GM18508 (cell line): ENCODE measurements around the gene VAC14.

Source experiments
- ATAC-seq: cut with Tn5 transposase; IDR thresholded peaks from one replicate; pipeline ENCODE4 v1.9.1; 2021; ENCODE audit warnings: moderate number of reproducible peaks; ENCODE audit not compliant: insufficient read depth, unreplicated experiment

VAC14 gene

DNA sequence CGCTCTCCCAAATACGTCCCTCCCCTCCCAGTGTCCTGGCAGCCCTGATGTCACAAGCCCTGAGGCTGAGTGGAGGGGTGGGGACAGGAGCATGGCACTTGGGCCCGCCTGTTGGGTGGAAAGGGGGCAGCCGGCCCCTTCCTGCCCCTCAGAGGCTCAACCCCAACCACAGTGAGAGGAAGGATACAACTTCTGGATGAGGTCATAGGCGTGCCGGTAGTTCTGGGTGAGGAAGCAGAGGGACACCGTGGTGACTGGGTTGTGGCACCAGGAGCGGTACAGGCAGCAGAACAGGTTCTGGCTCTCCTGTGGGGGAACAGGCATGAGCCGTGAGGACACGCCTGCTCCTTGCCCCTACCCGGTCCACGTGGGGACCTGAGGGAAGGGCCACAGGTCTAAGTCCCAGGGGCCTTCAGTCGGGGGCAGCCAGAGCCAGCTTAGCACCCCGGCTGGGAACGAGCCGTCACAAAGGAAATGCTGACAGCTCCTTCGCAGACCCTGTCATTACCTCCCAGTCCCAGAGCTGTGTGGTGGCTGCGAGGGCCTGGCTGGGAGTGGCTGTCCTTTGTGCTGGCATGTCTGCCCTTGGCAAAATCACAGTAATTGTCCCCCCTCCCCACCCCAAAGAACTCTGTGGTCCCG lies 103.9 kb downstream of the VAC14 start:
- no peak for ATAC-seq

DNA sequence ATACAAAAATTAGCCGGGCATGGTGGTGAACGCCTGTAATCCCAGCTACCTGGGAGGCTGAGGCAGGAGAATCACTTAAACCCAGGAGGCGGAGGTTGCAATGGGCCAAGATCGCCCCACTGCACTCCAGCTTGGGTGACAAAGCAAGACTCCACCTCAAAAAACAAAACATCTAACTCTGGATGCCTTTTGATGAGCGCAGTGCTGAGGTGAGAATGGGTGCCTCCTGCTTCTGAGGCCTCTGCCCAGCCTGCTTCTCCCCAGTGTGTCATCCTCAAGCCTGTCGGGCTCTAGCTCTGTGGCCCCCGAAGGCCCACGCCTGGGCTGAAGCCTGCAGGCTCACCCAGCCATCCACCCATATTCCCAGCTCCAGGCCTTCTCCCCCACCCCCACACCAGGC lies 104.6 kb downstream of the VAC14 start:
- ATAC-seq = no peak

DNA sequence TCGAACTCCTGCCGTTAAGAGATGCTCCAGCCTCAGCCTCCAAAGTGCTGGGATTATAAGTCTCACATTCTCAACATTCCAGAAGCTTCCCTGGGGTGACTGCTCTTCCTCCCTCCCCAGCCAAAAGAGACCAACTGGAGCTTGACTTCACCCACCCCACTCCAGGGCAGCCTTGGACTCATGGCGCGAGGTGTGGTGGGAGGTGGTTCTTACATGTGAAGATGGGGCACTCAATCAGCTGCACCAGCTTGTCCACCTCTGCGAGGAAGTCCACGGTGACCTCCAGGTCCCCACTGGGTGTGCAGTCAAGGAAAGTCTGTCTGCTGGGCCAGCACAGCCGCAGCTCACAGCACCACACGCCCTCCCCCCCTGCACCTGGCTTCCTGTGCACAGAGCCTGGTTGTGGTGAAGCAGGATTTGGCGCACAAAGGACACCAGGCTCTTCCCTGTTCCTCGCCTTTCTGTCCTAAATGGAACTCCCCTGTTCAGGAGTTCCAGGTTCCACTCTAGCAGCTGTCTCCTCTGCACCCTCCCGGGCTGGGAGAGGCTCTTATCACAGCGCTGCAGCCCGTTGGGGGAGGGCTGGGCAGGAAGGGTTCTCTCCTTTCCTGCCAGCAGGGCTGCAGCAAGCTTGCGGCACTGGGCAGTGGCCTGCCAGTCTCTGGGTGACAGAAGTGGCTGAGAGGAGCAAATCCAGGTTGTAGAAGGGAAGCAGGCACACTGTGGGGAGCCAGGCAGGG lies 105.5 kb downstream of the VAC14 start:
- no peak for ATAC-seq

DNA sequence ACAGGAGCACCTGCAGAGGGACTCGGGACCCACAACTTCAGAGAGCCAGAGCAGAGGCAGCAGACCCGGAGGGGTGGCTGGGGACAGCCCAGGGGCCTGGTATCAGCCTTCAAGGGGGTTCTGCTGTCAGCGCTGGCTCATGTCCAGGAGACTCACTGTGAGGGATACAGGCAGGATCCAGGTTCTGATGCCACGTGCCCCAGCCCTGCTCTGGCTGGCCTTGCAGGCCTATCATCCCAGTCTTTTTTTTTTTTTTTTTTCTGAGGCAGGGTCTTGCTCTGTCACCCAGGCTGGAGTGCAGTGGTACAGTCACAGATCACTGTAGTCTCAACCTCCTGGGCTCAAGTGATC lies 106.1 kb downstream of the VAC14 start:
- no peak for ATAC-seq

DNA sequence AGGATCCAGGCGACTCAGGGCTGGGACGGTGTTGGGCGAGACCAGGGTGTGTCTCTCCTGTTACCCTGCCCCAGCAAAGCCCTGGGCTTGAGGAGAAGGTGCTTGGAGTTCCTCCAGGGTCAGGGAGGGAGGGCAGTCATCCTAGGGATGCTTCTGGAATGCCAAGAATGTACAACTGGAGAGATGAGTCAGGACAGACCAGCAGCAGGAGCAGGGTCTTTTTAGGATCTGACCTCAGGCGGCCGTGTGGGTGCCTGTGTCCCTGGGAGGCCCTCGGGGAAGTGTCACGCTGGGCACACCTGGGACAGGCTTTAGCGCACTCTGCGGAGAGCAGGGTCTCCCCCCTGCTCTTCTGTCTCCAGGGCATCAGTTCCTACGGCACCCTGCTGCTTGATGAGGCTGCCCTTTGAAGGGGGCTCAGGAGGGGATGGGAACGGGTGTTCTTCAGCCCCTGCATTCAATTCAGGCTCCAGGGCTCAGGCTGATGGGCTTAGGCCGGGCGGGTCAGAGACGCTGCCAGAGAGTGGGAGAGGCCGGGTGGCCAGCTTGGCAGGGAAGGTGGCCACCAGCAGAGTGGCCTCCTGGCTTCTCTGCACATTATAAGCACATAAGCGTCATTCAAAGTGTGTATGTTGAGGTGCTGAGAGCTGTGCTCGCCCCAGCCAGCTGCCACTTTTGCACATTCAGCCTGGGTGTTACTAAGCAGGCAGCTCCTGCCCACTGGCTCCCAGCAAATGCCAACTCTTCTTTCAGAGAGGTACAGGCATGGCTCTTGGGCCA lies 106.7 kb downstream of the VAC14 start:
- ATAC-seq = no peak

DNA sequence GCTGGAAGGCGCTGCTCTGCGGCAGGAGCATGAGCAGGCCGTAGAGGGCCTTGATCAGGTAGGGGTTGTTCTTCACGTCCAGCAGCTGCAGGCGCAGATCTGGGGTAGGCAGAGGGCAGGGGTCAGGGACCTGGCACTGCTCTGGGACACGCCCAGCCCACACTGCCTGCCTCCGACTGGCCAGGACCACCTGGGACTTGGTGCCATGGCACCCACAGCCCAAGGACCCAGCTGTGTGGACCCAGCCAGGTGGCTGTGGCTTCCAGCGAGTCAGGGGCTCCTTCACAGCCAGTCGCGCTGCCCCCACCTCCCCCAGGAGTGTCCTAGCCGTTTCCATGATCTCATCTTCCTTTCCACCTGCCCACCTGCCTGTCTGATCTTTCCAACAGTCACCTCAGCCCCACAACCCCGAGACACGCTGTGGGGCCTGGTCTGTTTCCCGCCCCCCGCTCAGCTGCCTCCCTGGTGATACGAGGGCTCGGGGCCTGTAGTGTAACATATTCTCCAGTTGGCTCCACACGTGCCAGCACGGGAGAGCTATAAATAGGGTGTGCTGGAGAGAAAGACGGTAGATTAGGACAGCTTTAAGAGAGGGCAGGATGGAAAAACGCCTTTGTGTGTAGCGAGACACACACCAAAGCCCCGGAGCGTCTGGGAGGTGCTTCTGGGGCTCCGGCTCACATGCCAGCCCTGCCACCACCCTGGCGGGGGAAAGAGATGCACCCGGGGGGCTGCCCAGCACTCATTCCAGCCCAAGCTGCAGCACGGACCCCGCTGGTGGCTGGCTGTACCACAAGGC lies 107.9 kb downstream of the VAC14 start:
- no peak for ATAC-seq

DNA sequence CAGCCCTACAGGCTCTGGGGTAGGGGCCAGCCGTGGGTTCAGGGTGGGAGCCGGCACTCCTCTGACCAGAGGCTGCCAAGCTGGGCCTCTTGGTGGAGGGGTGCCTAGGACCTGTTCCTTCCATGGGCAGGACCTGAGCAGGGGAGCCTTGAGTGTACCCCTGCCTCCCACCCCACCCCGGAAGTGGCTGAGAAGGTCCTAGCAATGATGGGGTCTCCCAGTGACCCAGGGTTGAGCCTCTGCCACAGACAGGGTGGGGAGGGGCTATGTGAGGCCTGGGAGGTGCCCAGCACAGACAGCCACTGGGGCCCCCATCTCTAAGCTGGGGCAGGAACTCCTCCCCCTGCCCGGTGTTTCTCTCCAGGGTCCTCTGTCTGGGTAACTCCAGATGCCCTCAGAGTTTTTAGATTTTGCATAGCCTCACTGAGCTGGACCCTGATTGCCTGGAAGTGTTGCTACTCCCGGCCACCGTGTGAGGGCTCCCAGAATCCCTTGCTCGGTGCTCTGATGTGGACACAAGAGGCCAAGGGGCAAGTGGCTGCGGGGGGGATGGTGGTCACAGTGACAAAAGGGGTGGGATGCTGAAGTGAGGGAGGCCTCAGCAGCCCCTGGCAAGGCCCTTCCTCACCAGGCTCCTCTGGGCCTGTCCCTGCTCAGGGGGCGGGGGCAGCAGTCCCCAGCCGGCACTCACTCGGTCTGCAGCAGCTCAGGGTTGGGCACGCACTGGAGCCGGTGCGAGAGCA lies 108.7 kb downstream of the VAC14 start:
- ATAC-seq = no peak

DNA sequence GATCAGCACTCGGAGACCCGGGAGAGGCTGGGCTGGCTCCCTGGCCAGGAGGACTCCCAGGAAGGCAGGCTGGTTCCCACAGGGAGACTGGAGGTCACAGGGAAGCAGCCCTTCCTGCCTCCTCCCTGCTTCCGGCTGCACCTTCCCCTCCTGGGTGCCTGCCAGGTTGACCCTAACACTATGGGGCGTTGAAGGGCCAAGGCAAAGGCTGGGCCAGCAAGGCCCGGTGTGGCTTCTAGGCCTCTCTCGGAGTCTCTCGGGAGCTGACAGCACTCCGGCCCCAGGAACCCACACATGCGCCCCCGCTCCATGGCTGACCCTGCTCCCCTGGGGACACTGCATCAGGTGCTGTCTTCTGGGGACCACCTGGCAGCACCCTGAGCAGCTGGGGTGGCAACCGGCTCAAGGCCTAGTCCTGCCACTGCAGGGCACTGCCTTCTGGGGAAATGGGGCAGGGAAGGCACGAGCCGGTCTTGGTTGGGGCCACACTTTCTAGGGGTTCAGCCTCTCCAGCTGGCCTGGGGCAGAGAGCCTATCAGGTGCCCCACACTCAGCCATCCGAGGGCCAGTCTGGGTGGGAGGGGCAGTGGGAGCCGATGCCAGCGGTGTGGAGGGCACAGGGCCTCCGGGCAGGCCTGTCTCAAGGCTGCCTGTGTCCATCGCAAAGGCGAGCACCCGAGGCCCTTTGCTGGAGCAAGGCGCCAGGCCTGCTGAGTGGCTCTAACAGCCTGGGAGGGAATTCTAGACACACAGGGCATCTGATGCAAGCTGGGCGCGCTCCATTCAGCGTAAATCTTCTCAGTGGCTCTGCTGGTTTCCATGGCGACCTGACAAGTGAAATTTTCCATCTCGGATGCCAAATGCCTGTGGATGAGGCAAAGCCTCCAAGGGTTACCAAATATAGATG lies 109.5 kb downstream of the VAC14 start:
- ATAC-seq = no peak

DNA sequence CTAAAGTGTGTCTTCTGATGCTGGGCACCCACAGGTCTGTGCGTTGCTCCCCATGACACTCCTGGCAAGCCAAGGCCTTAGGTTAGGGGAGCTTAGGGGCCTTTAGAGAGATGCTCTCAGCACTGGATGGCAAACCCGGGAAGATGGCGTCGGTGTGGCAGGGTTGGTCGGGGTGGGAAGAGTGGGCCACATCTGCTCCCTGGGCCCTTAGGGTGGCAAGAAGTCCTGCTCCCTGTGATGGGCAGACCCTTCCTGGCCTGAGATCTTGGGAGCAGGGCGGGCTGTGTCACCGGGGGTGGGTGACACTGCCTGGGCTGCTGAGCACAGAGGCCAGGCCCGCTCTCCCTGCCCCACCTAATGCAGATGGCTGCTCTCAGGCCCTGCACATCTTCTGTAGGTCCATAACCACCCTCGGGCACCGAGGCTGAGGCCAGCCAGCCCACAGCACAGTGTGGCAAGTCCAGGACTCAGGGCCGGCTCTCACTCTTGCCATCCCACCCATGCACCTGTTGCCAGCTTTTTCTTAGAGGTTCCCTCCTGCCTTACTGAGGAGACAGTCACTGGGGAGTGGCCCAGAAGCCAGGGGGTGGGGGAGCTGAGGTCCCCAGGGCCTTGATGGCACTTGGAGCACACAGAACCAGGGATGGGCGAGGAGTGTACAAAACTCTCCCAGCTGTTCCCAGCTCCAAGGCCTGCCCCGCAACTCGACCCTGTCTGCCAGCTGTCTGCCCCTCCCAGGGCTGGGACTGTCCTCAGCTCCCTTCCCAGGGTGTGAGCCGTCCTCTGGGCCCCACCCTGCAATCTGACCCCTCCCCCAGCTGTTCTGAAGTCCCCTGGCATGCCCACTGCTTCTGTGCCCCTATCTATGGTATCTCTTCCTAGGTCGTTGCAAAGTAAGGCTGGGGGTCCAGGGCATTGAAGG lies 110.7 kb downstream of the VAC14 start:
- no peak for ATAC-seq

DNA sequence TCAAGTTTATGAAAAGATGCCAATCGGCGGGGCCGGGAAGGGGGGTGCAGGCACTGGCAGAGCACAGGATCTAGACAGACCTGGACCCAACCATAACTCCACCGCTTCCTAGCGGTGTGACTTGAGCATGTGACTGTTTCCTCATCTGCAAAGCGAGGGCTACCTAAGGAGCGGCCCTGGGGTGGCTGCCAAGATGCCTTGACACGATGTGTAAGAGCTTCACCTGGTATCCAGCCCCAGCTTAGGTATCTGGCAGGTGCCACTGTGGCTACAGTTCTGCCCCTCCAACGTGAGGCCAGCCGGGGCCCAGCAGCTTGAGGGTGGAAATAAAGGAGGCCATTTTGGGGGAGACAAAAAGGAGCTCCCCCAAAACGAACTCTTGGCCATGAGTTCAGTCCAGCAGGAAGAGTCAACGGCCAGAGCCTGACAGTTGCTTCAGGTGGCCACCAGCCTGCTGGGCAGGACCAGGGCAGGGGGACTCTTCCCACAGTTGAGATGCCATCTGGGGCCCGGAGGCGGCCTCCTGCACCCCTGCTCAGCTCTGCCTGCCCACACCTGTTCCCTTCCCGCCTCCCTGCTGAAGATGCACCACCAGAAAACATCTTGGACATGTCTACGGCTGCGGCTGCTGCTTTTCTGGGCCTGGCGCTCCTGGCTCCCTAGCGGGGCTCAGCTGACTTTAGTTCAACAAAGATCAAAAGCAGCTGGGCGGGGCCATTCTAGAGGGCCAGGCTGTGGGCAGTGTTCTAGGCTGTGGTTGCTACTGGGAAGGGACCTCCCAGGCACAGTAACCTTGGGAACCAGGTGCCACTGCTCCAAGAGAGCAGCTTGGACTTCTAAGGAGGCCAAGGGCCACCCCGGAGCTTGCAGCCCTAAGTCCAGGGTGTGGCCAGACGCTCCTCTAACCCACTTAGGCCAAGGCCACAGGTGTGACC lies 111.7 kb downstream of the VAC14 start:
- no peak for ATAC-seq

DNA sequence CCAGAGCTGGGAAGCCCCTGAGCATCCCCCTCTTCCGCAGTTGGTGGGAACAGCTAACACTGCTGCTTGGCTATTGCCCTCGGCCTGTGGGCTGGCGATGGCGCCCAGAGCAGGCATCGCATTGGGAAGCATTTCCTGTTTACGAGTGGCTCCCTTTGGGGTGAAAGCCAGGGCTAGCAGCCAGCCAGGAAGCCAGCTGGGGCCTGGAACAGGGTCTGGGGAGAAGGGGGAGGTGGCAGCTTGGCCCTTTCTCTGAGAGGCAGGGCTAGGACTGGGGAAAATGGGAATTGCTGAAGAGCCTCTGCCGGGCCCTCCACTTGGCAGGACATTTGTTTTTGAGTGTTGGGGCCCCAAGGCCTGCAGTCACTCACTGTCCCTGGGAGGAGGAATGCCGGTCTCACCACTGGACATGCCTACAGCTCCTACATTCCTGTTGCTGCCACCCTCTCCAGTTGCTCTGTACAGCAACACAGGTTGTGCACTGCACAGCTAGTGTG lies 112.7 kb downstream of the VAC14 start:
- ATAC-seq = no peak

DNA sequence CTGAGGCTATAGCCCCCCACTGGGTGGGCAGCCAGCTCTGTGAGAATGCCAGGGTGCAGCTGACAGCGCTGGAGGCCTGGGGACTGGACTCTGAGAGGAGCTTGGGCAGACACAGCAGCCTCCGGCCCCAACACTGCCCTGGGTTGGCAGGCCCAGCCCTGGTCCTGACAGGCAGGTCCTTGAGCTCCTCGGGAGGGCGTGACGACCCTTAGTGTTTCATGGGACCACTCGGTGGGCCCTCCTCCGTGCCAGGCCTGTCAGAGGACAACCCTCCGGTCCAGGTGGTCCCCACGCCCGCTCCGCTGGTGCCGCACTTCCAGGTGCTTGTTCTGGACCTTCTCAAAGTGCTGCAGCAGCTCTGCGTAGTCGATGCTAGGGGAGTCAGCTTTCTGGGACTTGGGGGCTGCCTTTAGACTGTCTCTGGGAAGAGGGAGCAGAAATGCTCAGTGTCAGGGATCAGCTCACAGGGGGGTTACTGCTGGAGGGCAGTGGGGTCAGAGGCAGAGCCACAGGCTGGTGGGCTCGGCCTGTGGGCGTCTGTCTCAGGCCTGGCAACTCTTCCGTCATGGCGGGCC lies 113.2 kb downstream of the VAC14 start:
- no peak for ATAC-seq

DNA sequence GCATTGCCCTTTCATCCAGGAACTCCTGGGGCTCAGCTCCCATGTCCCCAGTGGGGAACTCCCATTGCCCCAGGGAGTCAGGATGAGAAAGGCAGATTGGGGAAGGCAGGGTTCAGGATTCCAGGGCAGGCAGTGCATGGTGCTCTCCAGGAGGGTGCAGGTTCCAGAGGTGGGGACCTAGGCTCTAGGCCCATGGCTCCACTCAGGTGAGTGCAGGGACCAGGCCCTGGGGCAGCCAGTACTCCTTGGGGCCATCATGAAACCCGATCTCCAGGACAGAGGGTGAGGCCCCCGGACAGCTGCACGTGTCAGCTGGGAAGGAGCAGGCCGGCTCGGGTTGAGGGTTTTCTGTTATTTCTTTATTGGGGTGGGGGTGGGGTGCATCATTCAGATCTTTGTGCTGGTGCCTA lies 113.9 kb downstream of the VAC14 start:
- ATAC-seq = no peak

DNA sequence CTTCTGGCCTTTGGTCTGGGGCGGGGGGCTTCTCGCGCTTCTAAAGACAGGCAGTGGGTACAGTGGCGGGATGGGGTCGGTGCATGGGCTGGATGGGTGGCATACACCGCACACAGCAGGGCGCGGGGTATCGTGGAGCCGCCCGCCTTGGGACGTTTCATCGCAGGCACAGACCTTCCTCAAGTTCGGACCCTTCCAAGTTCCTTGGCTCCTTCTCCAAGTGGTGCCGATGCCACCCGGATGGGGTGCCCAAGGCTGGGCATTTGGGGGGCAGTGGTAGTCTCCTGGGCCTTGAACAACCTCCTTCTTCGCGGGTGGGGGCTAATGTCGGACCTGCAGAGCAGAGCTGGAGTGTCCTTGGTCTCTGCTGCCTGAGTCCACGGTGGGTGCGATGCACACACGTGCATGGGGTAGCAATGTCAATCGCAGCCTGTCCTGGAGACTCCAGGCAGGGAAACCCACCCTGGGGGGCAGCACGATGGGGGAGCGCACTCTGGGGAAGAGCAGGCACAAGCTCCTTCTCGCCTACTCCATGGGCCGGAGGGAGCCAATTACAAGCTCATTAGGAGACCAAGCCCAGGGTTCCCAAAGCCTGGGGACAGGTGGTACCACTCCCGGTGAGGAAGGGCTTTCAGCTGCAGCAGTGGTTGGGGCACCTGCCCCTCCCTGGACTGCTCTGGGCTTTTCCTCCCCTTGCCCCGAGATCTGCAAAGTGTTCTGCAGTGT lies 114.4 kb downstream of the VAC14 start:
- no peak for ATAC-seq

DNA sequence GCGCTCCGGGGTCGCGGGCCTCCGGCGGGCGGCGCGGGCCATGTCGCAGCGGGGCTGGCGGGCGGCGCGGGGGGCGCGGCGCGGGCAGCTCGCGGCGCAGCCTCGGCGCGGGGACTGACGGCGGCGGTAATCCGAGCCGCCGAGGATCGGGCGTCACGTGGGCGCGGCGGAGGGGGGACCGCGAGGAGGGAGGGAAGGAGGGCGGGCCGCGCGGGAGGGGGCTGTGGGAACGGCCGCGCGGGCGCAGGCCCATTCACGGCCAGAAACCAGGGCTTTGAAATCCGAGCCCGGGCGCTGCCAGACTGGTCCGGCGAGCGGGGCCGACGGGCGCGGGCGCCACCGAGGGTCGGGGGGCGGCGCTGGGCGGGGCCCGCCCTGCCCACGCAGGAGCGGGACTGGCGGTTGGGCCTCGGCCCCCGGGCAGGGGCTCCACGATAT lies 115.0 kb downstream of the VAC14 start, which contains the start of gene MTSS2:
MTSS2 (minus strand) TSS at position 116 of the 438 bp plus-strand sequence. CDS start 262 bp downstream, outside the sequence.
- ATAC-seq = no peak
